ENCODE data around the gene NFATC2.

The NFATC2 gene

GRCh38 chr20:51509208-51509607 is 33.3 kb downstream of the NFATC2 start:
- H3K4me1 ChIP-seq (ENCODE audit: control insufficient read depth, insufficient read depth, low read length) = no peaks in the 10 kb centered on the region
- no peaks in the 10 kb centered on the region for H3K9me3 ChIP-seq (ENCODE audit: control insufficient read depth, insufficient read depth, low read depth, low read length)
- H3K27ac ChIP-seq (ENCODE audit: extremely low read depth, low read depth, low read length) = no peak overlapping the region
- ChIA-PET POLR2A (no interaction called here), CTCF (interaction anchor here (0.7 kb wide), 1 partner anchor 728 kb away, joined by 3 read pairs; no protein-coding TSS in a partner anchor)
- H3K36me3 ChIP-seq (ENCODE audit: control insufficient read depth in 2 of 2, insufficient read depth in 1 of 2, low read length in 2 of 2) = no peaks in the 10 kb centered on the region
- TF ChIP-seq PBX3 (CRISPR knock-in tag; IDR thresholded peaks at IDR 0.05) (no peak), ZNF155 (tag by site-specific recombination; IDR thresholded peaks at IDR 0.05) (no peak), ZNF510 (tag by site-specific recombination; IDR thresholded peaks at IDR 0.05; ENCODE audit: insufficient replicate concordance) (no peak), ZNF513 (tag by site-specific recombination; IDR thresholded peaks at IDR 0.05) (no peak), ZNF785 (tag by site-specific recombination; IDR thresholded peaks at IDR 0.05) (no peak), ZNF660 (tag by site-specific recombination; IDR thresholded peaks at IDR 0.05) (no peak), ZNF843 (tag by site-specific recombination; IDR thresholded peaks at IDR 0.05) (no peak), IKZF3 (tag by site-specific recombination; IDR thresholded peaks at IDR 0.05) (no peak), ZNF391 (tag by site-specific recombination; IDR thresholded peaks at IDR 0.05; ENCODE audit: borderline replicate concordance, low read depth) (no peak), ZNF223 (tag by site-specific recombination; IDR thresholded peaks at IDR 0.05) (no peak), KLF8 (tag by site-specific recombination; IDR thresholded peaks at IDR 0.05) (no peak), ZNF623 (tag by site-specific recombination; IDR thresholded peaks at IDR 0.05) (no peak), SP2 (tag by site-specific recombination; IDR thresholded peaks at IDR 0.05) (no peak), ZNF362 (tag by site-specific recombination; IDR thresholded peaks at IDR 0.05) (no peak), ZSCAN4 (tag by site-specific recombination; IDR thresholded peaks at IDR 0.05) (no peak), MZF1 (tag by site-specific recombination; IDR thresholded peaks at IDR 0.05; ENCODE audit: borderline replicate concordance) (no peak)
- no peak overlapping the region for H3K4me3 ChIP-seq (ENCODE audit: low read depth, low read length)

- H3K27ac ChIP-seq (ENCODE audit: extremely low read depth, low read depth, low read length) = no peak overlapping the region
- no peak overlapping the region for H3K4me3 ChIP-seq (ENCODE audit: low read depth, low read length)
- TF ChIP-seq EGR2 (tag by site-specific recombination; IDR thresholded peaks at IDR 0.05; ENCODE audit: low read depth) = peak; percentile 83
- no peak for TF ChIP-seq ZNF664 (tag by site-specific recombination; IDR thresholded peaks at IDR 0.05)
- peak; percentile 85 for TF ChIP-seq ZFHX2 (tag by site-specific recombination; conservative IDR thresholded peaks at IDR 0.05)
- no peaks in the 10 kb centered on the region for H3K9me3 ChIP-seq (ENCODE audit: control insufficient read depth, insufficient read depth, low read depth, low read length)
- H3K4me1 ChIP-seq (ENCODE audit: control insufficient read depth, insufficient read depth, low read length) = no peaks in the 10 kb centered on the region
- ChIA-PET POLR2A (no interaction called here), CTCF (interaction anchor here (0.7 kb wide), 1 partner anchor 728 kb away, joined by 3 read pairs; no protein-coding TSS in a partner anchor)
- no peaks in the 10 kb centered on the region for H3K36me3 ChIP-seq (ENCODE audit: control insufficient read depth in 2 of 2, insufficient read depth in 1 of 2, low read length in 2 of 2)
These were observed 33.7 kb downstream of the NFATC2 start for GRCh38 chr20:51508780-51509179.

Measured in HEK293 (cell line).